GM12878 (cell line): ENCODE results near the gene ANO7. TPM values are rescaled to one million over a fixed set of nuclear protein-coding genes. Genes with fewer than 3 reads are reported as not detected.

ENCODE experiments used
- ATAC-seq: fragments of 200-7000 bp; cut with Tn5 transposase; 3 replicates; pipeline ENCODE4 v1.9.1; 2020; ENCODE audit warnings: mild to moderate bottlenecking, moderate library complexity
- BruUV-seq: library from RNA; stranded (reverse); fragments of 400-500 nt; replicated peaks from 2 replicates; lab custom pipeline; 2021; lab: Mats Ljungman, UMichigan
- CTCF ChIA-PET: fragments of 300-600 bp; sonication (Branson Sonifier 250); formaldehyde crosslinking; extraction: SDS; loops from one replicate; lab custom pipeline; 2021; ENCODE audit warnings: inconsistent platforms; lab: Yijun Ruan, JAX
- POLR2A ChIA-PET: fragments of 350-600 bp; formaldehyde crosslinking; extraction: SDS; loops from one replicate; lab custom pipeline; 2021; ENCODE audit warnings: inconsistent platforms; lab: Charles Lee
- RAD21 ChIA-PET: fragments of 300-600 bp; sonication (Branson Sonifier 250); formaldehyde crosslinking; loops from one replicate; lab custom pipeline; 2023; ENCODE audit warnings: antibody characterized with exemption; ENCODE audit not compliant: unreplicated experiment; lab: Charles Lee
- SMC1A ChIA-PET: fragments of 300-600 bp; sonication (Branson Sonifier 250); formaldehyde crosslinking; loops from one replicate; lab custom pipeline; 2023; ENCODE audit not compliant: unreplicated experiment, uncharacterized antibody; lab: Charles Lee
- DNase-seq: peaks from one replicate; pipeline ENCODE4 v3.0.0-alpha.2; 2011; ENCODE audit warnings: low read depth, low spot score
- FAIRE-seq: peaks from 3 replicates; lab custom pipeline; 2011; peaks lifted over from hg19 to GRCh38; lab: Jason Lieb, UNC
- H2AFZ ChIP-seq: 2 replicates; pipeline ENCODE4 v1.6.0; 2011; ENCODE audit warnings: low read depth, low read length, control low read depth; ENCODE audit not compliant: control insufficient read depth
- H3K27ac ChIP-seq: 2 replicates; pipeline ENCODE4 v1.5.1; 2011; ENCODE audit warnings: control low read depth; ENCODE audit not compliant: control insufficient read depth, insufficient read depth
- H3K27me3 ChIP-seq, 2 experiments: replicated peaks in 1 of 2; 2 replicates each; pipeline versions ENCODE4 v1.6.0 to v1.6.1; 2011; ENCODE audit warnings: low read length in 1 of 2; ENCODE audit not compliant: control insufficient read depth in 2 of 2, insufficient read depth in 2 of 2
- H3K36me3 ChIP-seq, 2 experiments: 2 replicates each; pipeline ENCODE4 v1.5.1; 2011; ENCODE audit warnings: low read length in 1 of 2; ENCODE audit not compliant: control insufficient read depth in 2 of 2, insufficient read depth in 2 of 2
- H3K4me1 ChIP-seq: 2 replicates; pipeline ENCODE4 v1.6.1; 2011; ENCODE audit warnings: mild to moderate bottlenecking, low read length, moderate library complexity, mixed read lengths; ENCODE audit not compliant: control insufficient read depth, insufficient read depth
- H3K4me2 ChIP-seq: 2 replicates; pipeline ENCODE4 v1.6.0; 2011; ENCODE audit warnings: control low read depth; ENCODE audit not compliant: control insufficient read depth, insufficient read depth
- H3K4me3 ChIP-seq: fragments of 200-600 bp; sonication (generic); 2 replicates; pipeline ENCODE4 v1.5.1; 2016
- H3K79me2 ChIP-seq: 2 replicates; pipeline ENCODE4 v1.6.0; 2011; ENCODE audit warnings: low read length; ENCODE audit not compliant: control insufficient read depth, insufficient read depth
- H3K9ac ChIP-seq: 2 replicates; pipeline ENCODE4 v1.8.0; 2011; ENCODE audit warnings: low read length, control low read depth, mixed read lengths; ENCODE audit not compliant: control insufficient read depth, insufficient read depth
- H3K9me3 ChIP-seq: replicated peaks from 3 replicates; pipeline ENCODE4 v1.5.1; 2011; ENCODE audit warnings: mild to moderate bottlenecking, low read length; ENCODE audit not compliant: control insufficient read depth, insufficient read depth
- H4K20me1 ChIP-seq: 2 replicates; pipeline ENCODE4 v1.6.0; 2011; ENCODE audit not compliant: control insufficient read depth, insufficient read depth
- BACH1 ChIP-seq: fragments of 450-650 bp; IDR thresholded peaks from 2 replicates; pipeline ENCODE4 v1.6.1; 2017; ENCODE audit warnings: mild to moderate bottlenecking, borderline replicate concordance
- CBX5 ChIP-seq: sonication (generic); IDR thresholded peaks from 2 replicates; pipeline ENCODE4 v1.6.1; 2016; ENCODE audit warnings: low read depth, moderate library complexity, mild to moderate bottlenecking, inconsistent platforms
- E2F4 ChIP-seq: IDR thresholded peaks from 2 replicates; pipeline ENCODE4 v1.6.1; 2012; ENCODE audit warnings: low read depth, low read length, improper control_type of control experiment
- ESRRA ChIP-seq: IDR thresholded peaks from 2 replicates; pipeline ENCODE4 v1.6.1; 2012; ENCODE audit warnings: mild to moderate bottlenecking, low read length, improper control_type of control experiment
- EZH2 ChIP-seq: IDR thresholded peaks from 2 replicates; pipeline ENCODE4 v1.6.1; 2012; ENCODE audit warnings: low read depth, mild to moderate bottlenecking, control low read depth, inconsistent platforms, low read length, borderline replicate concordance; ENCODE audit not compliant: control insufficient read depth
- IRF4 ChIP-seq: IDR thresholded peaks from 2 replicates; pipeline ENCODE4 v1.6.1; 2011; ENCODE audit warnings: low read depth, low read length
- KAT2A ChIP-seq: conservative IDR thresholded peaks from 2 replicates; pipeline ENCODE4 v1.6.1; 2011; ENCODE audit warnings: low read depth, low read length; ENCODE audit not compliant: control insufficient read depth
- MLLT1 ChIP-seq: fragments of 450-650 bp; IDR thresholded peaks from 2 replicates; pipeline ENCODE4 v1.6.1; 2016; ENCODE audit warnings: mild to moderate bottlenecking
- MTA3 ChIP-seq: IDR thresholded peaks from 2 replicates; pipeline ENCODE4 v1.6.1; 2012; ENCODE audit warnings: low read length, inconsistent platforms, borderline replicate concordance
- PAX8 ChIP-seq: fragments of 450-650 bp; IDR thresholded peaks from 2 replicates; pipeline ENCODE4 v1.6.1; 2017; ENCODE audit warnings: mild to moderate bottlenecking, moderate library complexity
- POLR2AphosphoS5 ChIP-seq: IDR thresholded peaks from 2 replicates; pipeline ENCODE4 v1.6.1; 2011; ENCODE audit warnings: mild to moderate bottlenecking, low read length, inconsistent platforms
- RAD21 ChIP-seq: IDR thresholded peaks from 2 replicates; pipeline ENCODE4 v1.6.1; 2011; ENCODE audit warnings: mild to moderate bottlenecking, low read depth, low read length, moderate library complexity; ENCODE audit not compliant: insufficient read depth
- RAD51 ChIP-seq: fragments of 450-650 bp; IDR thresholded peaks from 2 replicates; pipeline ENCODE4 v1.6.1; 2016; ENCODE audit warnings: moderate library complexity, mild to moderate bottlenecking, inconsistent platforms
- RUNX3 ChIP-seq: IDR thresholded peaks from 2 replicates; pipeline ENCODE4 v1.6.1; 2012; ENCODE audit warnings: low read length, inconsistent platforms
- SREBF1 ChIP-seq: IDR thresholded peaks from 2 replicates; pipeline ENCODE4 v1.6.1; 2012; ENCODE audit warnings: mild to moderate bottlenecking, low read length
- TARDBP ChIP-seq: IDR thresholded peaks from 2 replicates; pipeline ENCODE4 v1.6.1; 2016; ENCODE audit warnings: borderline replicate concordance
- TCF7 ChIP-seq: IDR thresholded peaks from 2 replicates; pipeline ENCODE4 v1.6.1; 2014; ENCODE audit warnings: antibody characterized with exemption, borderline replicate concordance
- WRNIP1 ChIP-seq: IDR thresholded peaks from 2 replicates; pipeline ENCODE4 v1.6.1; 2011; ENCODE audit warnings: low read depth, low read length, improper control_type of control experiment, borderline replicate concordance
- ZBED1 ChIP-seq: IDR thresholded peaks from 2 replicates; pipeline ENCODE4 v1.6.1; 2016; ENCODE audit warnings: borderline replicate concordance
- ZNF217 ChIP-seq: fragments of 450-650 bp; IDR thresholded peaks from 2 replicates; pipeline ENCODE4 v1.6.1; 2017; ENCODE audit warnings: antibody characterized with exemption, mild to moderate bottlenecking
- WGBS: methylation state at CpG from one replicate; pipeline ENCODE4 v1.1.6; 2016; ENCODE audit warnings: low lambda C conversion rate; ENCODE audit not compliant: insufficient replicate concordance, insufficient coverage; ENCODE audit errors: missing lambda C conversion rate; 5-methylcytosine and 5-hydroxymethylcytosine counted together
- in situ Hi-C: fragments of 300-500 bp; cut with MboI; formaldehyde crosslinking; loops from 9 replicates; pipeline ENCODE4 v1.14.3; 2018; ENCODE audit warnings: mixed read lengths
- intact Hi-C: fragments of 100-400 bp; cut with micrococcal nuclease; formaldehyde crosslinking; loops from one replicate; pipeline ENCODE4 v1.14.2; 2022; ENCODE audit not compliant: unreplicated experiment
- polyA plus RNA-seq, 11 experiments: library from polyadenylated mRNA; depleted of rRNA in 4 of 11; unstranded in 6 of 11; stranded (reverse) in 5 of 11; fragments of >200 nt; fragmentation: Nextera tagmentation in 4 of 11; fragmentation: Illumina TruSeq in 1 of 11; extraction: Ambion mirVana in 4 of 11; extraction: Trizol in 1 of 11; gene quantifications; 1 replicate in 1 of 11; 2 replicates in 10 of 11; pipeline versions ENCODE4 v1.2.1 to v1.2.3, GENCODE V29; 2011 to 2016; ENCODE audit warnings: inconsistent platforms in 2 of 11, missing spikeins in 2 of 11, low read depth in 1 of 11
- total RNA-seq, 4 experiments: library from RNA; depleted of rRNA in 3 of 4; stranded (reverse); fragments of >200 nt in 3 of 4; fragmentation: Illumina TruSeq in 1 of 4; extraction: Trizol in 1 of 4; gene quantifications; 2 replicates each; pipeline versions ENCODE4 v1.2.1 to v1.2.3, GENCODE V29; 2013 to 2021
- TF ChIP-seq, protein P1 (sequence below): fragments of 450-650 bp; IDR thresholded peaks from 2 replicates; pipeline ENCODE4 v1.6.1; 2017; ENCODE audit warnings: mild to moderate bottlenecking, low read depth, inconsistent platforms; ENCODE audit not compliant: poor library complexity, severe bottlenecking

The ANO7 gene
- total and polyA plus RNA-seq, 10 of the 15 experiments (the other 5 are each of a cell fraction or from before 2014, with no cell fraction given) = 0.08 to 1.4 (median 0.44) TPM

DNA sequence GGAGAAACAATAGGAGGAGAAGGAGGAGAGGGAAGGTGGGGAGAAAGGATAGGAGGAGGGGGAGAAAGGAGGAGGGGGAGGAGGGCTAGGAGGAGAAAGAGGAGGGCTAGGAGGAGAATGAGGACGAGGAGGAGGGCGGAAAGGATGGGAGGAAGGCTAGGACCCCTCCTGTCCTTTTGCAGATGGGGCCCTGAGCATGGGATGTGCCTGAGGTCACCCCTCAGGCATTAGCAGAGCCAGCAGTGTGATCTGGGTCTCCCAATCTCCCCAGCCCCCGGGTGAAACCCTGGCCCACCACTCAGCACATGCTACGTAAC, 601 bp upstream of the ANO7 start (continued):
- TF ChIP-seq POLR2AphosphoS5 (no peak), RAD21 (no peak), MLLT1 (no peak), WRNIP1 (no peak), MTA3 (no peak)

GRCh38 chr2:241189093-241189855, 797 bp downstream of the ANO7 start:
- Histone ChIP-seq H3K79me2 (no peaks in the 10 kb centered on the region), H3K36me3 (no peaks in the 10 kb centered on the region), H3K4me1 (no peaks in the 10 kb centered on the region), H3K4me2 (no peak overlapping the region), H3K27me3 (no peaks in the 10 kb centered on the region), H3K27ac (no peak overlapping the region), H3K9ac (no peak overlapping the region), H3K9me3 (no peaks in the 10 kb centered on the region), H3K4me3 (no peak overlapping the region), H4K20me1 (no peaks in the 10 kb centered on the region), H2AFZ (no peak overlapping the region)
- 60% methylated on average over 32 of the region's 32 CpGs for WGBS
- ChIA-PET RAD21 (no interaction called here), SMC1A (no interaction called here), POLR2A (no interaction called here), CTCF (interaction anchor here (0.7 kb wide), 1 partner anchor 111 kb away, joined by 4 read pairs; no protein-coding TSS in a partner anchor)
- ATAC-seq (peak; percentile 9; the same call in 1 of the 3 replicates), FAIRE-seq (no peak), DNase-seq (no peak)
- in situ Hi-C loops = no loop called here
- no TSS peak for BruUV-seq
- intact Hi-C loops = no loop called here
- TF ChIP-seq PAX8 (no peak), ZBED1 (no peak), KAT2A (no peak), RAD51 (no peak), SREBF1 (no peak), ZNF217 (no peak), RUNX3 (no peak), BACH1 (no peak), IRF4 (no peak), E2F4 (no peak), TCF7 (no peak), CBX5 (no peak), EZH2 (no peak), ESRRA (no peak), TARDBP (no peak)
- TF ChIP-seq, protein P1, sequence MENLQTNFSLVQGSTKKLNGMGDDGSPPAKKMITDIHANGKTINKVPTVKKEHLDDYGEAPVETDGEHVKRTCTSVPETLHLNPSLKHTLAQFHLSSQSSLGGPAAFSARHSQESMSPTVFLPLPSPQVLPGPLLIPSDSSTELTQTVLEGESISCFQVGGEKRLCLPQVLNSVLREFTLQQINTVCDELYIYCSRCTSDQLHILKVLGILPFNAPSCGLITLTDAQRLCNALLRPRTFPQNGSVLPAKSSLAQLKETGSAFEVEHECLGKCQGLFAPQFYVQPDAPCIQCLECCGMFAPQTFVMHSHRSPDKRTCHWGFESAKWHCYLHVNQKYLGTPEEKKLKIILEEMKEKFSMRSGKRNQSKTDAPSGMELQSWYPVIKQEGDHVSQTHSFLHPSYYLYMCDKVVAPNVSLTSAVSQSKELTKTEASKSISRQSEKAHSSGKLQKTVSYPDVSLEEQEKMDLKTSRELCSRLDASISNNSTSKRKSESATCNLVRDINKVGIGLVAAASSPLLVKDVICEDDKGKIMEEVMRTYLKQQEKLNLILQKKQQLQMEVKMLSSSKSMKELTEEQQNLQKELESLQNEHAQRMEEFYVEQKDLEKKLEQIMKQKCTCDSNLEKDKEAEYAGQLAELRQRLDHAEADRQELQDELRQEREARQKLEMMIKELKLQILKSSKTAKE = no peak
